ENCODE measurements around the gene CYP4A22. TPM values are rescaled to one million over a fixed set of nuclear protein-coding genes. Genes with fewer than 3 reads are reported as not detected.

The CYP4A22 gene
- total and polyA plus RNA-seq, 2 of the 4 experiments (the other 2 are of a cell fraction): not detected

DNA sequence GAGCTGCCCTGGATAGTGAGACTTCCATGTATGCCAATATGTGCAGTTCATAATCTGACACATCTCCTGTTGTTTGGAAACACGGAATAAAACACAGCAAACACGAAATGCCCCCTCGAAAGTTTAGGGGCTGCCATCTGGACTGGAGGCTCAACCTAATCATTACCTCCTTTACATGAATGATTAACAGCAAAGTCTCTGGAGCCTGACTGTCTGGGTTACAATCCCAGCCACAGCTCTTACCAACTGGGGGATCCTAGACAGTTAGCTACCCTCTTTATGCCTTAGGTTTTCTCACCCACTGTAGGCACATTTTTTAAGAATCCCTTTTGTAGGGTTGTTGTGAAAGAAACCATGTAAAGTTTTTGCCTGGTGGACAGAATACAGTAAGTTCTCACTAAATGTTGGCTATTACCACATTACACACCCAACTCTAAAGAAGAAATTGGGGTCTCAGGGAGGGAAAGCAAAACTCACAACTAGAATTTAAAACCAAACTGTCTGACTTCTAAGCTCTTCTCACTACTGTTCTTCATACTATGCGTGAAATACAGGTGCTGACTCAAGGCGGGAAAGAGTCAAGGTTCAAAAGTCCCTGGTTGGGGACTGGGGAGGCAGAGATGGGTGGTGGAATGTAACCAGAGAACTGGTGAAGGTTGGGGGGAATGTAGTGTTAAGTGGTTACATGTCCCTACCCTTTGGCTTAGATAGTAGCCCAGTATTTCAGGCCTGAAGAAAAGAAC, 24.2 kb downstream of the CYP4A22 start:
- TF ChIP-seq USF2 (IDR thresholded peaks at IDR 0.05; ENCODE audit: low read depth, low read length) (no peak), RFX5 (IDR thresholded peaks at IDR 0.05; ENCODE audit: low read depth, low read length) (no peak), CEBPB (IDR thresholded peaks at IDR 0.05; ENCODE audit: low read depth, low read length) (no peak), BHLHE40 (IDR thresholded peaks at IDR 0.05; ENCODE audit: low read depth, low read length) (no peak), CHD1 (IDR thresholded peaks at IDR 0.05; ENCODE audit: low read depth, low read length) (no peak), RCOR1 (IDR thresholded peaks at IDR 0.05; ENCODE audit: insufficient replicate concordance, low read length) (no peak), MXI1 (IDR thresholded peaks at IDR 0.05; ENCODE audit: borderline replicate concordance, low read depth, low read length) (no peak), ELK1 (IDR thresholded peaks at IDR 0.05; ENCODE audit: borderline replicate concordance, low read depth, low read length) (no peak)

More for the DNA sequence above, 24.2 kb downstream of the CYP4A22 start:
- H3K56ac ChIP-seq (ENCODE audit: extremely low read depth, insufficient read depth, low read length): no peak overlapping the region
- H3K27me3 ChIP-seq (ENCODE audit: control insufficient read depth, insufficient read depth, low read length): no peaks in the 10 kb centered on the region
- H4K5ac ChIP-seq (ENCODE audit: low read depth, low read length): no peak overlapping the region
- BruUV-seq (replicated peaks): no TSS peak
- H2AFZ ChIP-seq (replicated peaks; ENCODE audit: low read length, poor library complexity): no peak overlapping the region
- H3K23ac ChIP-seq (ENCODE audit: low read depth, low read length): no peak overlapping the region
- no peaks in the 10 kb centered on the region for H3K9me1 ChIP-seq (ENCODE audit: insufficient read depth, low read length)
- no peak for DNase-seq
- H2BK120ac ChIP-seq (ENCODE audit: low read depth, low read length): no peak overlapping the region
- no peak overlapping the region for H3K4ac ChIP-seq (ENCODE audit: low read depth, low read length)
- H2BK20ac ChIP-seq (ENCODE audit: low read depth, low read length): no peak overlapping the region
- no peak overlapping the region for H2BK15ac ChIP-seq (ENCODE audit: low read depth, low read length)
- H3K4me3 ChIP-seq (ENCODE audit: insufficient read depth, low read depth, low read length): no peak overlapping the region
- no peak overlapping the region for H4K91ac ChIP-seq (ENCODE audit: insufficient read depth, low read depth, low read length)
- no peak overlapping the region for H2BK5ac ChIP-seq (ENCODE audit: low read depth, low read length, poor library complexity, severe bottlenecking)
- no peak overlapping the region for H2AK5ac ChIP-seq (ENCODE audit: low read depth, low read length)
- no peak overlapping the region for H3K18ac ChIP-seq (ENCODE audit: low read depth, low read length)
- no peak overlapping the region for H3K27ac ChIP-seq (ENCODE audit: insufficient read depth, low read length)
- POLR2A ChIA-PET (ENCODE audit: unreplicated experiment): no interaction called here
- H3K9me3 ChIP-seq (ENCODE audit: control insufficient read depth, insufficient read depth, low read length): no peaks in the 10 kb centered on the region
- H3K4me2 ChIP-seq (ENCODE audit: low read depth, low read length): no peak overlapping the region
- H3K36me3 ChIP-seq (ENCODE audit: control insufficient read depth, insufficient read depth, low read length): no peaks in the 10 kb centered on the region
- intact Hi-C loops (cut with micrococcal nuclease) (no loop called here), dilution Hi-C loops (cut with HindIII; ENCODE audit: low sequenced_read_pairs, unreplicated experiment) (no loop called here), in situ Hi-C loops (cut with MboI; ENCODE audit: low sequenced_read_pairs) (no loop called here)
- no peak overlapping the region for H3K14ac ChIP-seq (replicated peaks; ENCODE audit: low read depth, low read length)
- H2AK9ac ChIP-seq (replicated peaks; ENCODE audit: low read depth, low read length, poor library complexity): no peak overlapping the region
- H4K20me1 ChIP-seq (ENCODE audit: insufficient read depth, low read length): no peaks in the 10 kb centered on the region
- WGBS, 2 experiments (ENCODE audit: extremely low coverage in 2 of 2, insufficient read length in 1 of 2): 0% methylated on average over 1 of the region's 5 CpGs; no CpG with 5 or more reads in 1 of the 2 experiments
- H3K79me1 ChIP-seq (ENCODE audit: low read depth in 1 of 2, low read length in 2 of 2): no peaks in the 10 kb centered on the region
- no peaks in the 10 kb centered on the region for H3K4me1 ChIP-seq (ENCODE audit: control insufficient read depth, insufficient read depth, low read length)
- CTCF ChIA-PET: no interaction called here
- no peak overlapping the region for H4K8ac ChIP-seq (ENCODE audit: low read depth in 2 of 2, low read length in 2 of 2)
- no peak overlapping the region for H3K9ac ChIP-seq (ENCODE audit: low read depth, low read length)
- ATAC-seq (ENCODE audit: low read depth): no peak
